Smooth muscle cell of bladder (primary cell): ENCODE measurements around the gene SRF. TPM values are rescaled to one million over a fixed set of nuclear protein-coding genes. Genes with fewer than 3 reads are reported as not detected.

Experiments used
- total RNA-seq: library from RNA; depleted of rRNA; stranded (reverse); fragments of >200 nt; gene quantifications from 2 replicates; pipeline ENCODE4 v1.2.3, GENCODE V29; 2014

SRF gene
- total RNA-seq = 13.8 and 18.7 TPM in 2 replicates

GRCh38 chr6:43170931-43171706 lies at the start of gene SRF:
Gene SRF, plus strand, starts transcription at chr6:43171269. Its CDS starts 388 bp downstream, at chr6:43171657.

GRCh38 chr6:43181942-43182860 lies 11.1 kb downstream of the SRF start, which contains the start of gene CUL9:
Gene CUL9, plus strand, starts transcription at chr6:43182196. Its CDS starts 2,115 bp downstream, at chr6:43184311.

GRCh38 chr6:43228951-43229802 lies 58.1 kb downstream of the SRF start, which contains the start of gene DNPH1:
Gene DNPH1, minus strand, starts transcription at chr6:43229481. Its CDS starts 25 bp downstream, at chr6:43229456.

Other genes with a start within 250 kb of the SRF start
- gene CNPY3, start 241.8 kb upstream of the SRF start, total RNA-seq = 21.9 and 33.7 TPM in 2 replicates
- not detected in 2 replicates for gene GNMT, start 210.5 kb upstream of the SRF start, total RNA-seq
- 23.5 and 53.9 TPM in 2 replicates for gene PEX6, start 192.1 kb upstream of the SRF start, total RNA-seq
- gene PPP2R5D, start 186.7 kb upstream of the SRF start, total RNA-seq = 29.6 and 31.5 TPM in 2 replicates
- gene MEA1, start 157.3 kb upstream of the SRF start, total RNA-seq = 59.2 and 66.3 TPM in 2 replicates
- gene KLHDC3, start 157.0 kb upstream of the SRF start, total RNA-seq = 64.4 and 86.1 TPM in 2 replicates
- 76.1 and 80.2 TPM in 2 replicates for gene RRP36, start 149.6 kb upstream of the SRF start, total RNA-seq
- gene CUL7, start 117.4 kb upstream of the SRF start, total RNA-seq = 44.5 and 49.3 TPM in 2 replicates
- gene MRPL2, start 111.8 kb upstream of the SRF start, total RNA-seq = 16.5 and 18.1 TPM in 2 replicates
- 15.5 and 18.7 TPM in 2 replicates for gene KLC4, start 111.6 kb upstream of the SRF start, total RNA-seq
- 141 and 147 TPM in 2 replicates for gene PTK7, start 95.0 kb upstream of the SRF start, total RNA-seq
- 18.5 and 27.7 TPM in 2 replicates for gene CUL9, start 10.9 kb downstream of the SRF start, total RNA-seq
- gene DNPH1, start 58.2 kb downstream of the SRF start, total RNA-seq = 45.9 and 54.5 TPM in 2 replicates
- gene TTBK1, start 72.2 kb downstream of the SRF start, total RNA-seq = not detected in 2 replicates
- gene SLC22A7, start 127.0 kb downstream of the SRF start, total RNA-seq = not detected in 2 replicates
- gene CRIP3, start 137.6 kb downstream of the SRF start, total RNA-seq = 0.18 TPM in 1 of 2 replicates, not detected in the other
- gene ZNF318, start 198.4 kb downstream of the SRF start, total RNA-seq = 3.4 and 4.5 TPM in 2 replicates